SJSA1 (cell line): ENCODE data around the gene ZNF385D. TPM values are rescaled to one million over a fixed set of nuclear protein-coding genes. Genes with fewer than 3 reads are reported as not detected.

Experiments used
- DNase-seq, 2 experiments: peaks; one replicate each; pipeline ENCODE4 v3.0.0-alpha.2; 2015 to 2020; ENCODE audit warnings: low spot score in 2 of 2, low read depth in 1 of 2
- H3K27ac ChIP-seq: fragments of 250-450 bp; sonication (Bioruptor Pico); 2 replicates; pipeline ENCODE4 v1.5.1; 2020; ENCODE audit warnings: mild to moderate bottlenecking, moderate library complexity
- H3K27me3 ChIP-seq: fragments of 250-450 bp; sonication (Bioruptor Pico); replicated peaks from 2 replicates; pipeline ENCODE4 v1.5.1; 2020; ENCODE audit warnings: mild to moderate bottlenecking, moderate library complexity
- H3K36me3 ChIP-seq: fragments of 250-450 bp; sonication (Bioruptor Pico); 2 replicates; pipeline ENCODE4 v1.5.1; 2020; ENCODE audit warnings: mild to moderate bottlenecking
- H3K4me1 ChIP-seq: fragments of 250-450 bp; sonication (Bioruptor Pico); replicated peaks from 2 replicates; pipeline ENCODE4 v1.6.1; 2021; ENCODE audit warnings: mild to moderate bottlenecking
- H3K4me3 ChIP-seq: fragments of 250-450 bp; sonication (Bioruptor Pico); 2 replicates; pipeline ENCODE4 v1.5.1; 2020; ENCODE audit warnings: mild to moderate bottlenecking
- H3K9me3 ChIP-seq: fragments of 250-450 bp; sonication (Bioruptor Pico); replicated peaks from 2 replicates; pipeline ENCODE4 v1.5.1; 2020; ENCODE audit warnings: mild to moderate bottlenecking
- total RNA-seq: library from RNA; depleted of rRNA; stranded (reverse); fragments of >200 nt; shearing (Covaris generic); gene quantifications from 2 replicates; pipeline ENCODE4 v1.2.3, GENCODE V29; 2014

Gene ZNF385D
- total RNA-seq, 1 experiment from 2014 or later: not detected

DNA sequence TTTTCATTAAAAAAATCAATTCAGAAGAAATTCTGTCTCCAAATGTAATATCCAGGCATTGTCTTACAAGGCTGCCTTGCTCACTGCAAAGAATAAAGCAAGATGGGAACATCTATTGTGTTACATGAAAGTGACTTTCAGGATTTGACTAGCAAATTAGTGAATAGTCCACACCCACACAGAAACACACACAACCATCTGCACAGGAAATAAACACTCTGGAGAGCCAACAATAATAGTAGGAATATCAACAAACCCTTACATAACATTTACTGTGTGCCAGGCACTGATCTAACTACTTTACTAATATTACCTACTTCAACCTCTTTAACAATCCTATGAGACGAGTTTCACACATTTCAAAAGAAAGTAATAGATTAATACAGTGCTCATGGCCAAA lies 28.9 kb upstream of the ZNF385D start:
- Histone ChIP-seq H3K36me3 (no peaks in the 10 kb centered on the region), H3K27ac (no peak overlapping the region), H3K4me1 (no peaks in the 10 kb centered on the region), H3K27me3 (no peaks in the 10 kb centered on the region), H3K9me3 (no peaks in the 10 kb centered on the region), H3K4me3 (no peak overlapping the region)
- no peak for DNase-seq

DNA sequence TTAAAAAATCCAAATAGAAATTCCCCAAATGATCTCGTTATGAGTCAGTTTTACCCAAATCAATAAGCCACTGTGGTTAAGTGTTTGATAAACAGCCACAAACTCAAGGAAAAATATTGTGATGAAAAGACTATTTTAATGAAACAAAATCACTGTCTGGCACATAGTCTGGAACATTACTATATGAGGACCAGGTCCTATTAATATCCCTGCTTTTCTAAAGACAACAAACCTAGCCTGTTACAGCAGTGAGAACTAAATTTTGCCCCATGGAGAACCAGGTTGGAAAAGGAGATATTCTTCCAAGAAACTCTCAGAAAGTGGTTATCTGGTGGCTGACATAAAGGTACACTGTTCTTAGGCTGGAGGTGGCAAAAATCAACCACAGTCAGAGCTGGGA lies 27.7 kb upstream of the ZNF385D start:
- no peak for DNase-seq
- Histone ChIP-seq H3K36me3 (no peaks in the 10 kb centered on the region), H3K27me3 (no peaks in the 10 kb centered on the region), H3K4me3 (no peak overlapping the region), H3K9me3 (no peaks in the 10 kb centered on the region), H3K4me1 (no peaks in the 10 kb centered on the region), H3K27ac (no peak overlapping the region)

DNA sequence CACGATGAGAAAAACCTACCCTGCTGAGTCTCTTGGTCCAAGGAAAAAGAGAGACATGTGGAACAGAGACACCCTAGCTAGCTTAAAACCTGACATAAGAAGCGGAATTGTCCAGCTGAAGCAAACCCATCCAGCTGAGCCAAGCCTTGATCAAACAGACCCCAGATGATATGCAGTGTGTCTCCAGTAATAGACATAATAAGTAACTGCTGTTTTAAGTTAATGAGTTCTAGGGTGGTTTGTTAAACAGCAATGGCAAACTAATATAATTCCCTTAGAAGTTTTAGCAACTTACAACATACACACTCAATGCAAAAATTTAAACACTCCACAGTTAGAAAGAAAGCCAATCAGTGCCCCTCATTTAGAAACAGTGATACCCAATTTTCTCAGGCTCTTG lies 26.8 kb upstream of the ZNF385D start:
- no peaks in the 10 kb centered on the region for H3K4me1 ChIP-seq
- no peaks in the 10 kb centered on the region for H3K9me3 ChIP-seq
- no peak for DNase-seq
- no peak overlapping the region for H3K4me3 ChIP-seq
- no peak overlapping the region for H3K27ac ChIP-seq
- no peaks in the 10 kb centered on the region for H3K36me3 ChIP-seq
- H3K27me3 ChIP-seq: no peaks in the 10 kb centered on the region

DNA sequence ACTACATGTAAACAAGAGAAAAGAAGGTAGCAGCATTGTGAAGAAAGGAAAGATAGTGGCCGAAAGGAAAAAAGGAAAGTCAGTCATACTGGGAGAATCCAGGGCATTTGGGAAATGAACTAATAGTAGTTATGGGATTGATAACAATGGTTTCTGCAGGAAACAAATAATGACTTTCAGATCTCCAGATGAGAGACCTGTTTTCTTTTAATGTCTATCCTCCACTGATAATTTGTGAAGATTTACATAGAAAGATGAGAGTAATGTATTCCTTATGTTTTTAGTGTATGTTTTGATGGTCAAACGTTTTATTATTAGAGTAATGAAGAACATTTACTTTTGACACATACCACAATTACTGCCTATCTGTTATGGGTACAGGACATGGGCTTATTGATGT lies 15.0 kb upstream of the ZNF385D start:
- no peak for DNase-seq
- Histone ChIP-seq H3K9me3 (0 out of 2 replicates have a peak, but pooled peaks cover 4% of the 10 kb centered on the region), H3K36me3 (no peaks in the 10 kb centered on the region), H3K27ac (no peak overlapping the region), H3K4me1 (no peaks in the 10 kb centered on the region), H3K27me3 (no peaks in the 10 kb centered on the region), H3K4me3 (no peak overlapping the region)

DNA sequence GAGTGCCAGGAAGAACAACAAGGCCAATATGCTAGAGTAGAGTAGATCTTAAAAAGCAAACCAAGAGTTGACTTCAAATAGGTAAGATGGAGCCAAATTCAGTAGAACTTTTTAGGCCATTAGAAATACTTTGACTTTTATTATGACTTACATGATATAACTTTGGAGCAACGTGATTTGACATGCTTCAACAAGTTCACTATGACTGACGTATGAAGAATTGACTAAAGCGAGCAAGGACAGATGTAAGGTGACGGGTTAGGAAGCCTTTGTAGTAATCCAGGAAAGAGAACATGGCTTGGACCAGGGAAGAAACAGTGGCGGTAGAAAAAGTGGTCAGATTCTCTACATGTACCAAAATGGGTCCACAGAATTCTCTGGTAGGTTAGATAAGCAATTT lies 4.9 kb upstream of the ZNF385D start:
- Histone ChIP-seq H3K9me3 (no peaks in the 10 kb centered on the region), H3K27ac (no peak overlapping the region), H3K4me3 (no peak overlapping the region), H3K27me3 (no peaks in the 10 kb centered on the region), H3K36me3 (no peaks in the 10 kb centered on the region), H3K4me1 (no peaks in the 10 kb centered on the region)
- DNase-seq: no peak

DNA sequence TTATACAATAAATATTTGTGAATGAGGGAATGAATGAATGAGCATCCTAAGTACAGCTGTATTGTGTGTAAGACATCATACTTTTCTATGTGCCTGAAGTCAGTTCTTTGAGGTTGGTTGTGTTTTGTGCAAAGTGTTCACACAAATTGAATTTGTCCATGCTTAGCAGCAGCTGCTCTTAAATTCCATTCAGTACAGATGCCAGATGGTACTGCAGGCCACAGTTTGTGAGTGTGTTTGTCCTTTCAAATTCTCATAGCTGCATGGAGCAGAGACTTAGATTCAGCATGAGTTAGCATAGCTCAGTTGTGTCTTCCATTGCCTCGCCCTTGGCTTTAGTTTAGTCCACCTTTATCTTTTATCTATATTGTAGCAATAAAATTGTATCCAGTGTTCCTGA lies 3.8 kb upstream of the ZNF385D start:
- Histone ChIP-seq H3K27ac (no peak overlapping the region), H3K4me1 (no peaks in the 10 kb centered on the region), H3K36me3 (no peaks in the 10 kb centered on the region), H3K27me3 (no peaks in the 10 kb centered on the region), H3K4me3 (no peak overlapping the region), H3K9me3 (no peaks in the 10 kb centered on the region)
- no peak for DNase-seq

DNA sequence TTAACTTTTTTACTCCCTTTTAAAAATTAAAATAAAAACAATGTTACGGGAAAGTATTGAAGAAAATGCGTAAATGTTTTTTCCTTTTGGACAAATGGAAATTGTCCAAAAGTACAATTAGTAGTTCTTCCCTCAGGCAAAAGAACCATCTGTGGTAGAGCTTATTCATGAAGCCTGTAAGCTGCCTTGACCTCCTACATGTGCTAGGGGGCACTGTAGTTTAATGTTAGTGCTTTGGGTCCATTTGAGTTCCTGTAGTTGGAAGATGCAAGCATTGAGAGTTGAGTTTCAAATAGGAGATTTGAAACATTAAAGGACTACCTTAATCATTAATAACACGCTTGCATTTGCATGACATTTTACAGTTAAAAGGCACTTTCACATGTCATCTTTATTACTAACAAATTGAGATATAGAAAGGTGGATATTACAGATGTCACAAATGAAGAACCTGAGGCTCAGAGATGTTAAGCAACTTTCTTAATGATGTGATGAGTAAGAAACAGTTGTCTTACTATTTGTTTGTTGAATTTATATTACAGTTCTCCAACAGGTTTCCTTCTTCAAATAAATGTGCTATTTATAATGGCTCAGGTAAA lies 1.8 kb upstream of the ZNF385D start:
- no peak overlapping the region for H3K4me3 ChIP-seq
- no peaks in the 10 kb centered on the region for H3K4me1 ChIP-seq
- no peak overlapping the region for H3K27ac ChIP-seq
- H3K27me3 ChIP-seq: no peaks in the 10 kb centered on the region
- no peaks in the 10 kb centered on the region for H3K36me3 ChIP-seq
- DNase-seq: no peak
- no peaks in the 10 kb centered on the region for H3K9me3 ChIP-seq

DNA sequence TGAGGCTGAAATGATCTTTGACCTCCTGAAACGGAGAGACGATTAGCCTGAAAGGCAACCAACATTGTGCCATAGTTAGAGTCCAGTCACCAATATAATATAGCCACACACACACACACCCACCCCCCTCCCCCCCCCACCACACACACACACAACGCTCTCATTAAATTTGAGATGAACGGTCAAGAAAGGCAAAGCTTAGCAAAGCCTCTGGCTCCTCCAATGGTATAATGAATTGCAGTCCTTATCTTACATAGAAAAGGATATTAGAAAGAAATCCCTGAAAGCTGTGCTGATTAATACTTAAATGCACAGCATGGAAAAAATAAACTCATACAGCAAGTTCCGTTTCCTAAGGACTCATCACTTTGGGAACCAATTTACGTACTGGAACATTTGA lies 876 bp upstream of the ZNF385D start:
- no peak overlapping the region for H3K27ac ChIP-seq
- H3K36me3 ChIP-seq: no peaks in the 10 kb centered on the region
- no peaks in the 10 kb centered on the region for H3K27me3 ChIP-seq
- no peak for DNase-seq
- H3K4me3 ChIP-seq: no peak overlapping the region
- H3K9me3 ChIP-seq: no peaks in the 10 kb centered on the region
- no peaks in the 10 kb centered on the region for H3K4me1 ChIP-seq

DNA sequence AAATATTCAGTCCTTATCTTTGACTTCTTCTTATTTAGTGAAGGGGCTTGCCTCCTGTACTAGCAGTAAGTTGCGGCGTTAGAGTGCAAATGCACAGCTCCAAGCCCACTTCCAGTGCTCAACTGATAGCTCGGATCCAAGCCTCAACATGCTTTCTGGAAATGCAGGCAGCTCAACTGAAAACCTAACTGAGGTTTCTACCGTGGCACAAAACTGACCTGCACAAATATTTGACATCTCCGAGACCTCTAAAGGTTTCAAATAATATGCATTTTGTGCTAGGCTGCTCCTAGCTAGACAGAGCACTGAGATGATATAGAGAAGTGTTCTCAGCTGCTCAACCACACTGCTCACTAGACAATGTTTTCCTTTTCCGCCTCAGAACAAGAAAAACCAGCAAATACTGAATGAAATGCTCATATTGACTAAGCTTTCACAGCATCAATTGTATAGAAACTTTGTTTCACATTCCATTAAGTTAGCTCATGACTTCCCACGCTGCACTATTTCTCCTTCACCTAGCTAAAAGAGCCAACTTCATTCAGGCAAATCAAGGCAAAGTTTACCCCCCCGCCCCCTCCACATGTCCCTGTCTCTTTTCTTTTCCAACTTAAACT lies 822 bp downstream of the ZNF385D start:
- no peaks in the 10 kb centered on the region for H3K27me3 ChIP-seq
- H3K9me3 ChIP-seq: no peaks in the 10 kb centered on the region
- DNase-seq: no peak
- H3K4me3 ChIP-seq: no peak overlapping the region
- no peaks in the 10 kb centered on the region for H3K4me1 ChIP-seq
- H3K36me3 ChIP-seq: no peaks in the 10 kb centered on the region
- H3K27ac ChIP-seq: no peak overlapping the region

DNA sequence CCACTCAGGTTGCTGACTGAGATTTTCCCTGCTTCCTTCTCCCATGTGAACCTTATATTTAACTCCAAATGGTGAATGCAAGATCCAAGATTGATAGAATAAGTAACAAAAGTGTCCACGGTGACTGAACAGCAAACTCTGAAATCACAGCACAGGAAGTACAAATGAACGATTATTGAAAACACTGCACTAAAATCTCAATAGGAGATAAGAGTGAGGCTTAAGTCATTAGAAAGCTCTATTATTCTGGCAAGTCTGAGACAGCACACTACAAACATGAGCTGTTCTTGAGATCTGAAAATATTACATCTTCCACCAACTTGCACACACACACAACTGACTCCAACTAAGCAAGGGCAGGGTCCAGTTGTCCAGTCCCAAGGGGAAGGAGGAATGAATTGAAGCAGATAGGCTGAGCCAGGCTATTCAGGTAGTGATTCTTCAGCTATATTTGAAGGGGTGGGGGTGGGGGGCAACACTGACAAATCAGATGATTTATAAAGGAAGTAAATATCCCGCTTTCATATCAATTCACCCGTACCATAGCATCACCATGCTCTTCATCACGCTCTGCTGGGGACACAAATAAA lies 2.9 kb downstream of the ZNF385D start:
- Histone ChIP-seq H3K4me3 (no peak overlapping the region), H3K4me1 (no peaks in the 10 kb centered on the region)

DNA sequence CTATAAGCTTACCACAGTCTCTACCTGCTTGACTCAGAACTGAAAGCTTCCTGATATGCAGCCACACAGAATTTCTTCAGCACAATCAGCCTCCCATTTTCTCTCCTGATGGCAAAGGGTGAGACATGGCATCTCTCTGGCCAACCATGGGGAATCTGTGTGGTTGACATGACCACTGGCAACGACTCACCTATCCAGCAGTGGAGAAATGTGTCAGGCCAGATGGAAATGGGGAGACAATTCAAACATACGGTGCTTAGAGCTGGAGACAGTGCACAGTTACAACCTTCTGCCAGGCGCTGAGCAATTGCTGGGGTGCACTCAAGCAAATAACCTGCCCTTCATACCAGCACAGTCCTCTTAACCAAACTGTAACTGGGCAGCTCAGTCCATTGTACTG lies 3.6 kb downstream of the ZNF385D start:
- Histone ChIP-seq H3K9me3 (no peaks in the 10 kb centered on the region), H3K27ac (no peak overlapping the region), H3K27me3 (no peaks in the 10 kb centered on the region), H3K36me3 (no peaks in the 10 kb centered on the region), H3K4me3 (no peak overlapping the region), H3K4me1 (no peaks in the 10 kb centered on the region)
- DNase-seq: no peak

More for the DNA sequence above, 2.9 kb downstream of the ZNF385D start:
- Histone ChIP-seq H3K36me3 (no peaks in the 10 kb centered on the region), H3K27me3 (no peaks in the 10 kb centered on the region), H3K9me3 (no peaks in the 10 kb centered on the region), H3K27ac (no peak overlapping the region)
- DNase-seq: no peak

DNA sequence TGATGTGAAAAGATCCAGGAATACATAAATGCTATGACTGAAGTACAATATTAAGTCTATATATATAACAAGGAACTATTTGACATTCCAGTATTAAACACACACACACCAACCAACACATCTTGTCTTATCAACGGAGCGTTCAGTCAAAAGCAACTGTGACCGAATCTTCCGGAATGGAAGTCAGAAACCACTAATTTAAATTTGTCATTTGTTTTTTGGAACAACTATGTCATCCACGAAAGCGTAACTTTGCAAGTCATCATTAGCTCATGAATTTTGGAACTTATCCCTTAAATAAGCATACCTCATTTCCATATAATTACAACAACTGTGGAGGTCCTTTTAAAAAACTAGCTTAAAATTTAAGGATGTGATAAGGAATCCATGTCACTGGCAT lies 5.0 kb downstream of the ZNF385D start:
- DNase-seq: no peak
- Histone ChIP-seq H3K4me1 (no peaks in the 10 kb centered on the region), H3K9me3 (no peaks in the 10 kb centered on the region), H3K4me3 (no peak overlapping the region), H3K27ac (no peak overlapping the region), H3K27me3 (no peaks in the 10 kb centered on the region), H3K36me3 (no peaks in the 10 kb centered on the region)

DNA sequence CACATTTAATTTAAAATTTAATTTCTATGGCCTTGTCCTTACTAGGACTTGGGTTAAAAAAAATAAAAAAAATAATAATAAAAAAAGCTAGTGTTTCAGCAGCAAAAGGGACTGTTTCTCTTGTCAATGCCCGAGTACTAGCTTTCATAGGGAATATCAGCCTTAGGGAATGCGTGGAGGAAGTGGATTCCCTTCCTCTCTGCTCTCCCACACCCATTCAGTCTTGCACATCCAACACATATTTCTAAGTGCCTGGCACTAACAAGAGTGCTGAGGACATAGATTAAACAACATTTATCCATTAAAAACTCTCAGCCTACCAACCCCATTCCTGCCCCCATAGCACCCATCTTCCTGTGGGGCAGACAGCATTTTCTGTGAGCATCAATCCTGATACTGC lies 6.2 kb downstream of the ZNF385D start:
- Histone ChIP-seq H3K4me3 (no peak overlapping the region), H3K36me3 (no peaks in the 10 kb centered on the region), H3K4me1 (no peaks in the 10 kb centered on the region), H3K27ac (no peak overlapping the region), H3K9me3 (no peaks in the 10 kb centered on the region), H3K27me3 (no peaks in the 10 kb centered on the region)
- DNase-seq: no peak

DNA sequence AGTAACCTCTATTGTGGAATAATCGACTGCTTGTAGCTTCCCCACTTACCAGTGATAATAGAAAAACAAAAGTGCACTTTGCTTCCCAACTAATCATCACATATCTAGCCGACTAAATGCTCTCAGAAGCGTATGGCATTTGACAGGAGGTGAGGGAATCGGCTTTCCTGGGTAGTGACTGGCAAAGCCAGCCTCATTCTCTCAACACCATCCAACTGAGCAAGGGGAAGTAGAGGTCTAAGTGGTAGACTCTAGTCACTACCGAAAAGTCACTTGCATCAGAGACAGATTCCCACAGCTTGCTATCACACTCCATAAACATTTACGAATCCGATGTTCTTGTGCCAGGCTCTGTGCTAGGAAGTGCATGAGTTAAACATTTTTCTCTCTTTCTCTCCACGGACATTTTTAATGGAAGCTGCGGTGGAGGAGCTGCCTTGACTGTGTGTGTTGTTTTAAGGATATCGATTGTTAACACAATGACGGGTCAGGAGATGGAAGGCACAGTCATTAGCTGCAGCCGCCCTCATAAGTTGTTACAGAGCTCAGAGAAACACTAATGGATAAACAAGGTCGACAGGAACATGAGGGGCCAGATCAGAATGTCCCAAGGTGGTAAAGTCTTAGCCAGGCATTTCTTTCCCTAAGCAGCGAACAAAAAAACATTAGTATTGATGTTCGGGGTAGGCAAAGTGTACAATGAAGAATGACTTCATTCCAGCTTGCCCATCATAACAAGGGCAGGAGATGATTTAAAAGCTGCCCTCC lies 11.9 kb downstream of the ZNF385D start:
- peaks cover 3% of the 10 kb centered on the region; the same call in 1 of the 2 replicates for H3K9me3 ChIP-seq
- DNase-seq: no peak
- no peak overlapping the region for H3K4me3 ChIP-seq
- H3K27ac ChIP-seq: no peak overlapping the region
- no peaks in the 10 kb centered on the region for H3K4me1 ChIP-seq
- H3K36me3 ChIP-seq: no peaks in the 10 kb centered on the region
- H3K27me3 ChIP-seq: no peaks in the 10 kb centered on the region
